GM11168 (cell line): ENCODE results near the gene OR6J1.
"Not testable (repeated sequence)": the region's sequence is repeated elsewhere in the genome, so short reads cannot be mapped to it uniquely, and the experiment has no call there.

Source experiments
- in situ Hi-C: fragments of 300-500 bp; cut with MboI; formaldehyde crosslinking; loops from one replicate; pipeline ENCODE4 v1.12.0; 2022; ENCODE audit warnings: low sequenced_read_pairs; ENCODE audit not compliant: unreplicated experiment

Gene OR6J1

DNA sequence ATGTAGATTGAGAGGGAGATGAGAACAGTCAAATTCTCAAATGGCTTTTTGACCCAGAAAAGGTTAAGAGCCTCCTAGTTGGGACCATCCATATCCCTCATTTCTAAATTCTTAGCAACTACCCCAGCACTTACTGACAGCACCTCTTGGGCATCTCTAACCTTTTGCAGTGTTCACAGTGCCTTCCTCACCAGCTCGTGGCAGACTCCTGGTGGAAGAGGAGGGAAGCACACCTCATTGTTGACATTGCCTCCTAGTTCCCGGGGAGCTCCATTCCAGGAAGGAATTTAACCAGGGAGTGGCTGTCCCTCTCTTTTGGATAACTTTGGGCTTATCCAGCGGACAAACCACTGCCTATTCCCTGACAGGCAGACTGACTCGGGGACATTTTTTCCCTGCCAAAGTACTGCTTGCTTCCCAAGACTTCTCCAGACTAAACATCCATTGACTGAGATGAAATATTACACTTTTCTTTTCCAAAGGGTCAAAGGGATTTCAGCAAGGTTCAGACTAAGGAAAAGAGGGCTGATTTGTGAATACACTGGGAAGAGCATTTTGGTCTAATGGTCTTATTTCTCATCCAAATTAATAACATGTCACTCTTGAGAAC, 9.0 kb upstream of the OR6J1 start:
- in situ Hi-C loops, result loop anchor here (5.0 kb wide), 2 partner anchors 81 to 204 kb away; no protein-coding TSS in a partner anchor

DNA sequence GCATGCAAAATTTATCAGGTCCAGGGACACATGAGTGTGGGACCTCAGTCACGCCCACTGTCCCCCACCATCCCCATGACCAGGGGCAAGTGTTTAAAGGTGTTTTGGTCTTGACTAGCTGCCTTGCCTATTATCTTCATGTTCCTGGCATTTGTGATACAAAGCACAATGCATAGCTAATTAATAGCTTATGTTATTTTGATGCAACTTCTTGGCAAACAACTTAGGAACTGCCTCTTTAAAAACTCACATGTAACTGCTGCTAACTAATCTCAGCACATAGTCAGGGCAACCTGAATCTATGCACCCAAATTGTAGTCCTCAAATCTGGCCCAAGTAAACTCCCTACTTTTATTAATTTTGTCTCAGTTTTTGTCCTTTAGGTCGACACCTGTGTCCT, 7.4 kb upstream of the OR6J1 start:
- in situ Hi-C loops, result loop anchor here (5.0 kb wide), 2 partner anchors 79 to 206 kb away; no protein-coding TSS in a partner anchor

DNA sequence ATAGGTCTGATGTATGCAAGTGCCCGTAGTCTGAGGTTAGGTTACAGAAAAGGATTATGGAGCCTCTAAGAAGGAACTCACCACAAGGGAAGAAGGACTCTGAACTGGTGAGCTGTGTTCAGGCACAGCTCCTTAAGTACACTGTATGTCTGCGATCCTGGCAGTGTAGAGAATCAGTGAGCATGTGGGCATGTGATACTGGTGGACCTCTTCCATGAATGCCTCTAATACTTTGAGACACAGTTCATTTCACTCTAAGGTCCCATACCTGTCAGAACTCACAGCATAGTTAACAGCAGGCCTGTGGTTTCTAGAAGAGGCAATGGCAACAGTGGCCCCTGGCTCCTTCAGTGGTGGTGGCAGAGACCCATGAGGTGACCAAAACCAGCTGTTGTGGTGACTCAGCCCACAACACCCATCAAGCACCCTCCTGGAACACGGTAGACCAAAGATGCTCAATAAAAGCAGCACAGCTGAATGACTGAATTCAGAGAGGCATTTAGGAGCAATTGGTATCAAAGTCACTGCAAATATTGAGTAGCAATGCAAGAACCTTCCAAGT, 6.9 kb upstream of the OR6J1 start:
- in situ Hi-C loops, result loop anchor here (5.0 kb wide), 2 partner anchors 79 to 206 kb away; no protein-coding TSS in a partner anchor

DNA sequence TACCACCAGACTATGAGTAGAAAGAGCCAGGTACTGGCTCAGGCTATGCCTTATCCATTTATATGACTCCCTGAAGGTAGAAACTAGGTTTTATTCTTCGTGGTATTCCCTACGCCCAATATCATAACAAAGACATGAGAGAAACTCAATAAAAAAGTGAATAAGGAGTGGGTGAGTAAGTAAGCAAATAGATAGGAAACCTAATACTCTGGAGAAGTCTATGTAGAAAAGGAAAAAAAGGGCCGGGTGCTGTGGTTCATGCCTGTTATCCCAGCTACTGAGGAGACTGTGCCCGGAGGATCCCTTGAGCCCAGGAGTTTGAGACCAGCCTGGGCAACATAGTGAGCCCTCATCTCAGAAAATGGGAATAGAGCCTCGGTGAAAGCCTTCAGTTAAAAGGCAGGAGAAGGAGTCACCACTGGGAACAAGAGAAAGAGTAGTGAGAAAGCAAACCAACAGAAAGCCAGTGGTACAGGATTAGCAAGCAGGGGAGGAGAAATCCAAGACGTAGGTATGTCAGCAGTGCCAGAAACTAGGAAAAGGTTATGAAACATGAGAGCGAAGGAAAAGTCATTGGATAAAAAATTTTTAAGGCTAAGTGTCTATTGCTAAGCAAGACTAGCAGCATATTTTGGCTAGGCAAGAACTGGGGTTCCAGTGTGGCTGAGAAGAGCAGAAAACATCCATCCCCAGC, 6.0 kb upstream of the OR6J1 start:
- in situ Hi-C loops, result loop anchor here (5.0 kb wide), 2 partner anchors 78 to 207 kb away; no protein-coding TSS in a partner anchor

GRCh38 chr14:22648506-22648905, 4.4 kb upstream of the OR6J1 start:
- in situ Hi-C loops, result no loop called here

DNA sequence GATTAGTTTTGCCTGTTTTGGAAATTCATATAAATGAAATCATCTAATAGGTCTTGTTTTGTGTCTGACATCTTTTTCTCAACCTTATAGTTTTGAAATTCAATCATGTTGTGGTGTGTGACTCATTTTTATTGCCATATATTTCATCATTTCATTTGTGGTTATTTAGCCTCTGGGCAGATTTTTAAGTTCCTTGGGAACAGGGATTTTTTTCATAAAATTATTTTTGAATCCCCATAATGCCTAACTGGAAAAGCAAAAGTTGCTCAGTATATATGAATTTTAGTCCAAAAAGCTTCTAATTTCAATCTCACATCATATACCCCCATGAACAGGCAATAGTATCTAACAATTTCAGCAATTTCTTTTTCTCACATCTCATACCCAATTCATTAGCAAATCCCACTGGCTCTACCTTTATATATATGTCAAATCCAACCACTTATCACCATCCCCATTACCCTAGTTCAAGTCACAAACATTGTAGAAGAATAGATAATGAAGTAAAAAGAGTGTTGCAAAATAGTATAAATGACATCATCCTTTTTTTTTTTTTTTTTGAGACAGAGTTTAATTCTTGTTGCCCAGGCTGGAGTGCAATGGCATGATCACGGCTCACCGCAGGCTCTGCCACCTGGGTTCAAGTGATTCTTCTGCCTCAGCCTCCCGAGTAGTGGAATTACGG, 2.6 kb upstream of the OR6J1 start:
- in situ Hi-C loops, result no loop called here

- in situ Hi-C loops, result no loop called here
Measured at GRCh38 chr14:22641846-22642245, 2.3 kb downstream of the OR6J1 start.

DNA sequence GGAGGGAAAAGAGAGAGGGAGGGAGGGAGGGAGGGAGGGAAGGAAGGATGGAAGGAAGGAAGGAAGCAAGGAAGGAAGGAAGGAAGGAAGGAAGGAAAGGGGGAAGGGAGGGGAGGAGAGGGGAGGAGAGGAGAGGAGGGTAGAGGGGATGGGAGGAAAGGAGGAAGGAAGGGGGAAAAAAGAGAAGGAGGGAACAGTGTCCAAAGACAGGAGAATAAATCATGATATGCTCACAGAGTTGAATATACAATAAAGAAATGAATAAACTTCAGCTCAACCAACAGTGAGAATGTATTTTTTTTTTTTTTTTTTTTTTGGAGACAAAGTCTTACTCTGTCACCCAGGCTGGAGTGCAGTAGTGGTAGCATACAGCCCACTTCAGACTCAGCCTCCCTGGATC, 4.0 kb downstream of the OR6J1 start:
- in situ Hi-C loops, result no loop called here

DNA sequence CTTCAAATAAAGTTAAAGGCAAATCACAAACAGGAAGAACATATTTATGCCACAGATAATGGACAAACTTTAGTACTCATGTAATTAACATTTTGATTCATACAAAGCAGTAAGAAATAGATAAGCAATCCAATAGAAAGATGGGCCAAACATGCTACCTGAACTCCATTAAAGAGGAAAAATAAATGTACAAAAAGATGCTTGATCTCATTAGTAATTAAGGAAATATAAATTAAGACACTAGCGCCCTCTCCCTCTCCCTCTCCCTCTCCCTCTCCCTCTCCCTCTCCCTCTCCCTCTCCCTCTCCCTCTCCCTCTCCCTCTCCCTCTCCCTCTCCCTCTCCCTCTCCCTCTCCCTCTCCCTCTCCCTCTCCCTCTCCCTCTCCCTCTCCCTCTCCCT, 8.2 kb downstream of the OR6J1 start:
- in situ Hi-C loops, result not testable (repeated sequence)

DNA sequence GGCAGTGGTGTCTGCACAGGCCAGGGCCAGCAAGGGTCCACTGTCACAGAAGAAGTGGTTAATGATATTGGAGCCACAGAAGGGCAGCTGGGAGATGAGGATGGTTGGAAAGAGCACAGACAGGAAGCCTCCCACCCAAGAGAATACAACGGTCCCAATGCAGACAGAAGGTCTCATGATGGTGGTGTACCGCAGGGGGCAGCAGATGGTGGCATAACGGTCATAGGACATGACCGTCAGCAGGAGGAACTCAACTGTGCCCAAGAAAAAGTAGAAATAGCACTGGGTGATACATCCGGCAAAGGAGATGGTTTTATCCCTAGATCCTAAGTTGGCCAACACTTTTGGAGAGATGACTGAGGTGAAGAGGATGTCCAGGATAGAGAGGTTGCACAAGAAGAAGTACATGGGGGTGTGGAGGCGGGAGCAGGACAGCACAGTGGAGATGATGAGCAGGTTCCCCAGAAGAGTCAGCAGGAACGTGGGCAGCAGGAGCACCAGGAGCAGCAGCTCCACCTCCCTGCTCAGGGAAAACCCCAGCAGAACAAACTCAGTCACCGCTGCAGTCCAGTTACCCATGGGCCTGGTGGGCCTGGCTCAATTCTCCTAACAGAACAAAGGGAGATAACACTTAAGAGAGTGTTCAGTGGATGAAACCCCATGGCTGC, 9.8 kb downstream of the OR6J1 start:
- in situ Hi-C loops, result no loop called here

- in situ Hi-C loops, result no loop called here
Measured at GRCh38 chr14:22630486-22630885, 13.7 kb downstream of the OR6J1 start.

DNA sequence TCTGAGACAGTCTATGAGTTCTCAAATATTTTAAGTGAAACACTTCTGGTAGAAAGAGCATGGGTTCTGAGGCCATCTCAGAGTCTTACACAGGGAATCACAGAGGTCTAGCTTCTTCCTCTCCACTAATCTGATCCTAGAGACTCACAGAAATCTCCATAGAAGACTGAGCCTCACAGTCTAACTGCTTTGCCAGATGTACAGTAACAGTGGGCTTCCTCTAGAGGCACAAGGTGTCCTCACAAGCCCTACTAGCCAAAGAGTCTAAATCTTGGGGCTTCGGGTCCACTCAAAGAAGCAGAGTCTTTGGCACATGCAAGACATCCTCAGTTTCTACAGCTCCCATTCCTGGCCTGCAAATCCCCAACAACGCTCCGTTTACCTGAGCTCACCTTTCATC, 14.1 kb downstream of the OR6J1 start:
- in situ Hi-C loops, result no loop called here

- in situ Hi-C loops, result no loop called here
Measured at GRCh38 chr14:22629361-22629760, 14.8 kb downstream of the OR6J1 start.

DNA sequence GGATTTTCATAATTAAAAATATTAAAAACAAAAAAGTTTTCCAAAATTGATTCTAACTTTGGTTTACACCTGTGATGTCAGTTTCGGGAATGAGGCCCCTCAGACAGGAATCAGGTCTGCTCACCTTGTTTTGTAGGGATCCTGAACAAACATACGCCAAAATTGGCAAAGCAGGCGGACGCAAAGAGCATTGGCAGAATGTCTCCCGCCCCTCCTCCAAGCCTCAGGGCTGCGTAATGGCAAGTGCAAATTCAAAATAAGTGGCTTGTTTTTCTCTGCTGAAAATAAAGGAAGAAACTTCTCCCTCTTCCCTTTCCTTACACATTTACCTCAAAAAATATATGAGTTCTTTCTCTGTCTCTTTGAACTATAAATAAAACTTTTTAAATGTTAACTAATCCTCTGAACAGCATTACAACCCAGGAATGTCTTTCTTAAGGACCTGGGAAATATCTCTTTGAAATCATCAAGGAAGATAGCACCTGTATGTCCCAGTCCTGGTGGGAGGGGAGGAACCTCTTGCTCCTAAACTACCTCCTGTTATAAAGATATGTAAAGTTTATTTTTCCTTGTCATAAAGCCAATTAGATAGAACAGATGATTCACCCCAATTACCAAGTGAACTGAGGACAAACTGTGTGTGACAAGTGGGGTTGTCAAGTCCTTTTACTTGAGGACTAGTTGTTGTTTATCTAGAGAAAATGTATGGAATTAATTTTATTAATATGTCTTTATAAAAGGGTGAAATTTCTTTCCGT, 16.5 kb downstream of the OR6J1 start:
- in situ Hi-C loops, result no loop called here

- in situ Hi-C loops, result no loop called here
Measured at GRCh38 chr14:22626590-22626989, 17.6 kb downstream of the OR6J1 start.

DNA sequence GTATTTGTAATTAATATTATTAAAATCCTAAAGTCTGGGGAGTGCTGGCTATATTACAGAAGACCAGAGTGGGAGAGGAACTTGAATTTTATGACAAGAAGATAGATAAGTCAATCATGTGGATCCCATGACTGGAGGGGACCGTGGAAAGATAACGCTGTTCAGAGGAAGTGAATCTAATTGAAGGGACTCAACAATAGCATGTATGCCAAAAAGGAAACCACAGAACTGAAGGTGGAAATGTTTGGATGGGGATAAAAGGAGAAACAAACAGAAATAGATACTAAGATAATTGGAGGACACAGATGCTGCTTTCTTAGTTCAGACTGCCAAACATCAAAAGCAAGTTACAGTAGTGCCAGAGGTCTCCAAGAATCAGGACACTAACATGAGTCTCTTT, 21.1 kb downstream of the OR6J1 start:
- in situ Hi-C loops, result no loop called here

DNA sequence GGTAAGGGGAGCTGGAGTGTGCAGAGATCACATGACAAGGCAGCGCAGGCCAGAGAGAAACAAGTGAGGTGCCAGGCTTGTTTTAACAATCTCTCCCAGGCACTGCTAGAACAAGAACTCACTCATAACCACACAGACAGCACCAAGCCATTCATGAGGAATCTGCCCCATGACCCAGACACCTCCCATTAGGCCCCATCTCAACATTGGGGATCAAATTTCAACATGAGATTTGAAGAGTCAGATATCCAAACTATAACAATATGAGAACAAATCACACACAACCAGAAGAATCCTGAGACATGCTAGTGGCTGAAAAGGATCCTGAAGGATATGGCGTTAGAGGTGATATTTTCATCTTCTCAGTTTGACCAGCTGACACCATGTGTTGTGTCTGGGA, 21.9 kb downstream of the OR6J1 start:
- in situ Hi-C loops, result no loop called here

- in situ Hi-C loops, result not testable (repeated sequence)
Measured at GRCh38 chr14:22615765-22616164, 28.4 kb downstream of the OR6J1 start.

DNA sequence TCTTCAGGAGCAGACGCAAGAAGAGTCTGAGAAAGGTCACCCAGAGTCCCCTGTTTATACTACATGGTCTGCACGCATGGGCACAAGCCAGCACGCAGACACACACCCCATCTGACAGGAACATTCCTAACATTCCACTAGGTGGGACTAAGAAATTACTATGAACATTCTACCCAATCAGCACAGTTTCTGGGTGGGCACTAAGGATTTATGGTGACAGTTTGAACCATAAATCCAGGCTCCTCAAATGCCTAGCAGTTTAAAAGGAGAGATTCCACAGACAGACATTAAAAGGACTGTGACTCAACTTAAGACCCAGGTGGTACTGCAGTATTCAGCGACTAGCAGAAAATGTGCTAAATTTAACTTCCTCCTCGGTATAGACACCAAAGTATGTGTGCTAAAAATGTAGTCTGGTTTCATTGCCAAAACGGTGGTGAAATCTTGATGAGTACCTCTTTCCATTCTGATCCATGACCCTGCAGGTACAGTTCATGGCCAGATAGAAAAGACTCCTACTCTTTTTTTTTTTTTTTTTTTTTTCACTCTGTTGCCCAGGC, 29.8 kb downstream of the OR6J1 start:
- in situ Hi-C loops, result no loop called here
